HG03066 (cell line): ENCODE measurements around the gene ABCC4.
"Not testable (repeated sequence)": the region's sequence is repeated elsewhere in the genome, so short reads cannot be mapped to it uniquely, and the experiment has no call there.

ENCODE experiments used
- ATAC-seq: cut with Tn5 transposase; IDR thresholded peaks from one replicate; pipeline ENCODE4 v1.9.1; 2021; ENCODE audit warnings: low read depth; ENCODE audit not compliant: unreplicated experiment

ABCC4 gene

DNA sequence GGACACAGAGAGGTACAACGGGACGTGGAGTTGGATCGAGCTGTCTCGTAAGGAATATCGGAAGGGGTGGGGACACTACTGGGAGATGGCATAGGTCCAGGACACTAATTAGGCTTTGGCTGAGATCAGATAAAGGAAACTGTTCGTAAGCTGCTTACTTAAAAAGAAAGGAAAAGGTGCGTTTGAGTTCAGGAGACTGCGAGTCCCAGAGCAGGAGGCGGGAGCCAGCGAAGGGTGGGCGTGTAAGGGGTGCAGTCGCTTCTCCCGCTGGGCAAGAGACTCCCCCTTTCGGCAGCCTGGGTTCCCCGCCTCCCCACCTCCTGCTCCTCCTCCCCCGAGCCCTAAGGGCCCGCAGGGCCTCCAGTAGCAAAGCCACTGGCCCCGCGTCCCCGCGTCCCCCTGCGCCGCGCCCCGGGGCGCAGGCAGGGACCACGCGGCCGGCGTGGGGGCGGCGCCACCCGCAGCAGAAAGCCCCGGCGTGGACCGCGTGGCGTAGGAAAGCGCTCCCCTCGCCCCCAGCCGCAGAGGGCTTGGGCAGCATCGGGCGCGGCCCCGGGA, 547 bp downstream of the ABCC4 start:
- ATAC-seq, result peak; percentile 35

DNA sequence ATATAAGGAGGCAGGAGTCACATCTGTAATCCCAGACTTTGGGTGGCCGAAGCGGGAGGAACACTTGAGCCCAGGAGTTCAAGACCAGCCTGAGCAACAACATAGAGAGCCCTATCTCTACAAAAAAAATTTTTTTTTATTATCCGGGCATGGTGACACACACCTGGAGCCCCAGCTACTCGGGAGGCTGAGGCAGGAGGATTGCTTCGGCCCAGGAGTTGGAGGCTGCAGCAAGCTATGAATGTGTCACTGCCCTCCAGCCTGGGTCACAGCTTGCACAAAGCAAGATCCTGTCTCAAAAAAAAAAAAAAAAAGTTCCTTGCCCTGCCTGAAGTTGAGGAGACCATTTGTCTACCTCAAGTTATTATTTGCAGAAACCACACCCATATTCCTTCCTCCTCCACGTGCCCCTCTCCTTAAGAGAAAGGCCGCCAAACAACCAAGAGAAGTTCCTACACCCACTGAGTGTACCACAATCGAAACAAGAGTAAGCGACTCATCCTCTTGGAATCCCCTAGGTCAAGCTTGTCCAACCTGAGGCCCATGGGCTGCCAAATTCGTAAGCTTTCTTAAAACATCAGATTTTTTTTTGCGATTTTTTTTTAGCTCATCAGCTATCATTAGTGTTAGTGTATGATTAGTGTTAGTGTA, 2.2 kb downstream of the ABCC4 start:
- no peak for ATAC-seq

DNA sequence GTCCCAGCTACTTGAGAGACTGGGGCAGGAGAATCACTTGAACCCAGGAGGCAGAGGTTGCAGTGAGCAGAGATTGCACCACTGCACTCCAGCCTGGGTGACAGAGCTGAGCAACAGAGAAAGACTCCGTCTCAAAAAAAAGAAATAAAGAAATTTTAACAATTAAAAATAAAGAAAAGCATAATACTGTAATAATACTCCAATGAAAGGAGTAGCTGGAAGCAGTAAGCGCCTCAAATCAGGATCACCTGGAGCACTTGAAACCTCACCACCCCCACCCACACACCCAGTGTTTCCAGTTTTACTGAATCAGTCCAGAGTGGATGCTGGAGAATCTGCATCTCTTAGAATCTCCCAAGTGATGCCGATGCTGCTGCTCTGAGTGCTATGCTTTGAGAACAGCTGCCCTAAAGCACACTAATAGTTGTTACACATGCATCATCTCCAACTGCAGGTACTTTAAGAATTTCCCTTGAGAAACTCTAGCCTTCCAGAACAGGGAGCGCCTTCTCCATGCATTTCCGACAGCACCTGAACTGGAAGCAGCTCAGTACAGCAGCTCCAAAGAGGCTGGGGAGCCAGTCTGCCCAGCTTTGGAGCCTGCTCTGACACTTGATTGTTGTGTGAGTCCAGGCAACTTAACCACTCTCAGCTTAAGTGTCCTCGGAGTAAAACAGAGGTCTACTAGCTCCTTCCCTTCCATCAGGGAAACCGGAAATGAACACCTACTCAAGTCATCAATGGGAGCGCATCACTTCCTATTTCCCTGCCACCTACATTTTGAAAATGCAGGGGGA, 2.9 kb downstream of the ABCC4 start:
- ATAC-seq, result no peak

DNA sequence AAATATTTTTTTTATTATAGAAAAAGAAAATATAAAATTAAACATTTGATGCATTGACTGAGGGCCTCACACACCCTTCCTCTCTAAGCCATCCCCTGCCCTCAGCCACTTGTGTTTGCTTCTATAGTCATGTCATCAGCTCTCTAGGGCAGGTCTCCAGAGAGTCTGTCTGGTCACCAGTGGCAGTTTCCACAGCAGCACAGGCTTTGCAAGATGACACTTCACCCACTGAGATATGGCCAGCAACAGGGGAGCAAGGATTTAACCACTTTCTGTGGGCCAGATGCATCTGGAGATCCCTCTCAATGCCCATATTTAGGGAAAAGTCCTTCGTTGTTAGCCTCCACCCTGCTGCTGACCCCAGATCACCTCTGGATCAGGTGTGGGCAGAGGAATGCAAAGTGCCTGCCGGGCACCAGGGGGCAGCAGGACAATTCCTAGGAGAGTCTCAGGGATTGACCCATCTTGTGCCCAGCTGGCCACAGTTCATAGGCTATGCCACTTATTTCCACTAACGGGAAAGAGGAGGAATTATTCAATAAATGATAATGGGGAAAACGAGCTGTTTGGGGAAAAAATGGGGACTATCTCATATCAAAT, 4.8 kb downstream of the ABCC4 start:
- ATAC-seq, result no peak

DNA sequence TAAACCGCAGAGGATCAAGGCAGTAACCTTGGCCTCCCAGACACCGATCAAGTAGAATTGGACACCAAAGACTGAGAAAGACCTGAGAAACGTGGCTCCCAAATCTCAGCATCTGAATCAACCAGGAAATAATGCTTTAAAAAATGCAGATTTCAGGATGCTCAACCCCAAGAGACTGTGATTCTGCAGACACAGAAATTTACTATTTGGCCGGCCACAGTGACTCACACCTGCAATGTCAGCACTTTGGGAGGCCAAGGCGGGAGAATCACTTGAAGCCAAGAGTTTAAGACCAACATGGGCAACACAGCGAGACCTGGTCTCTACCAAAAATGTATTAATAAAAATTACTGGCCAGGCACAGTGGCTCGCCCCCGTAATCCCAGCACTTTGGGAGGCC, 6.2 kb downstream of the ABCC4 start:
- no peak for ATAC-seq

DNA sequence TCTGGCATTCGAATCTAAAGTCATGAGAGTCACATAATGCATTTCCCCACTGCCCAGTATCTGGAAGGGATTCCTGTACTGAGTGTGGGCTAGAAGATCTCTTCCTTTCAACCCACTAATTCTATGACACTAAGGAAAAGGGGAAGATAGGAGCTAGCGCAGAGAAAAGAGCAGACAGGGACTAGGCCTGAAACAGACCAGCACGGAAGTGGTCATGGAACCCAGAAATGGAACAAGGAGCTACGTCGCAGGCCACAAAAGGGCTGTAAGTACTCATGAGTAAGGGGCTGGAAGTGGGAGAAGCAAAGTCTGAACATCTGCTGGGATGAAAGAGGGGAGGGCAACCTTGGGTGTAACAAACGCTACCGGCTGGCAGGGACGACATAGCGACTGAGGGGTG, 8.6 kb downstream of the ABCC4 start:
- ATAC-seq, result no peak

DNA sequence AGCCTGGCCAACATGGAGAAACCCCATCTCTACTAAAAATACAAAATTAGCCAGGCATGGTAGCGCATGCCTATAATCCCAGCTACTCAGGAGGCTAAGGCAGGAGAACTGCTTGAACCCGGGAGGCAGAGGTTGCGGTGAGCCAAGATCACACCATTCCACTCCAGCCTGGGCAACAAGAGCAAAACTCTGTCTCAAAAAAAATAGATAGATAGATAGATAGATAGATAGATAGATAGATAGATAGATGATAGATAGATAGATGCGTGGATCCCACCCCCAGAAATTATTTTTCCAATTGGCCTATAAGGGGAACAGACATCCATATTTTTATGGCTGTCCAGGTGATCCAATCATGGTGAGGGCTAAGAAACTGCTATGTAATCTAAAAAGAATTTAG, 11.3 kb downstream of the ABCC4 start:
- not testable (repeated sequence) for ATAC-seq

DNA sequence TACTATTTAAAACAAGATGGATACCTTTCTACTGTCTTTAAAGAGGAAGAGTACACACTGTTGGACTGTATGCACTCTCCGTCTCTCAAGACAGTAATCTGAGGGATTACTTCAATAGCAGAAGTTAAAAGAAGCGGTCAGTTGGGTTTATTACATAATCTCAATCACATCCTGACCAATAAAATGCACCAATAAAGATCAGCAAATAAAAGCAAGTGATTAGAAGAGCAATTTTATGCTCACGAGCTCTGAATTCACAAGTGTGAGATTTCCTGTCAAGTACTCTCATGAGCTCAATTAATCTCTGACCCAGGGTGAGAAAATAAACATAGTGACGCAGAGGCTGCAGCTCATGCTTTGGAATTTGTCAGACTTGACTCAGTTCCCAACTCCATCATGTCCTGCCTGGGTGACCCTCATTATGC, 12.2 kb downstream of the ABCC4 start:
- no peak for ATAC-seq

DNA sequence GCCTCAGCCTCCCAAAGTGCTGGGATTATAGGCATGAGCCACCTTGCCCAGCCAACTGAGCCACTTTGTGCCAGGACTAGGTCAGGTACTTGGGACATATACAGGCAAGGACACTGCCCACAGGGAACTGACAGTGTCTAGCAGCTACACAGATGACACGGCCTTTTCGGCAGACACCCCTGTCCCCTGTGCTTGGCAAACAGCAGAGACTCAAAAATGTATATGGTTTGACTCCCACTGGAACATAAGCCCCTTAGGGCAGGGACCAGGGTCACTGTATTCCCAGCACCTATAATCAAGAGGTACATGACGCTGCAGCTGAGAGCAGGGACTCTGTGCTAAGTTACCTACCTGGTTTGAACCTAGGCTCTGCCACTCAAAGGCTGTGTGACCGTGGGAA, 16.8 kb downstream of the ABCC4 start:
- ATAC-seq, result no peak

DNA sequence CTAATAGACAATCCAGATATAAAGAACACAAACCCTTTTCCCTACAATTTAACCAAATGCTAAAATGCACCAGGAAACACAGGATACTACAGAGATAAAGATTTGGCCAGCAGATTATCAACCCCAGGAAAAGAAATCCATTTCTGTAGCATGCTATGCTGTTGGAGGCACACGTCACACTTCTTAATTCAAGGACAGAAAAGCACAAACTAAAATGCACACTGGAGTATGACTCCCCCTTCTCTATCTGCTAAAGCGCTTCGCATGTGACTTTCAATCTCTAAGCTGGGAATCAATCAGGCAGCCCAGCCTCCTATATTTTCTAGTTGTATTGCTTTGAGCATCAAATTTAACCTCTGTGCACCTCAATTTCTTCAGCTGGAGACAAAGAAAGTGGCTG, 22.2 kb downstream of the ABCC4 start:
- no peak for ATAC-seq

DNA sequence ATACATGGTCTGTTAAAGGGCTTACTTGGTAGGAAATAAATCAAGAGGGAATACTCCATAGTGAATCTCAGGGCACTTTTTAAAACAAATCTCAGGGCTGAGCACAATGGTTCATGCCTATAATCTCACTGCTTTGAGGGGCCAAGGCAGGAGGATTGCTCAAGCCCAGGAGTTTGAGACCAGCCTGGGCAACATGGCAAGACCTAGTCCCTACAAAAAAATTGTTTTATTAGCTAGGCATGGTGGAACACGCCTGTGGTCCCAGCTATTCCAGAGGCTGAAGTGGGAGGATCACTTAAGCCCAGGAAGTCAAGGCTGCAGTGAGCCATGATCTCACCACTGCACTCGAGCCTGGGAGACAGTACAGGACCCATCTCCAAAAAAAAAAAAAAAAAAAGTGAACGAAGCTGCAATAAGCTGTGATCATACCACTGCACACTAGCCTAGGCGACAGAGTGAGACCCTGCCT, 25.2 kb downstream of the ABCC4 start:
- no peak for ATAC-seq

DNA sequence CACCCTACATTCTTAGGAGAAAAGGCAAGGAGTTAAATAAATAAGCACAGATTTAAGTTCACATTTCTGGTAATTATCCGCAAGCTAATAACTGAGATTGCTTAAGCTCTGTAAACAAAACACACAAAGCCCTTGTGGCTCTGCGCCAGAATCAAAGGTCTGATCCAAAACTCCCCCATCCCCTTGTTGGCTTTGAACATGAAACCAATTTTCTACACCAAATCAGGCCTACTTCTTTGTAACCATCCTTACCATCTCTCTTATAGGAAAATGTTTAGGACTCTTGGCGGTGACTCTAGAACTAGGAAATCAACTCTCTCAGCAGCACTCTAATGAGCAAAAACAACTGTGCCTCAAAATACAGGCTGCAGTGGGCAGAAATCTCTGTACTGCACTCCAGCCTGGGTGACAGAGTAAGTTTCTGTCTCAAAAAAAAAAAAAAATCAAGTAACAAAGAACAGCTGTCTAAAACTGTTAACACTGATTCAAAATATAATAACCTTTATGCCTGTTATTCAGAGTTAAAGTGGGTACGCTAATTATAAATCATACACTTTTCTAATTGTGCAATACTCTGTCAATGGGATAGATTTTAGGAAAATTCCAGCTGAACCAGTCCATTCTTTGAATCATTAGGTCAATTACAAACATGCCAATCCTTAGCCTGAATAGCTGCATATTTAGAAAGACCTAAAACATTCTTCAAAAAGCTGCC, 25.8 kb downstream of the ABCC4 start:
- no peak for ATAC-seq

DNA sequence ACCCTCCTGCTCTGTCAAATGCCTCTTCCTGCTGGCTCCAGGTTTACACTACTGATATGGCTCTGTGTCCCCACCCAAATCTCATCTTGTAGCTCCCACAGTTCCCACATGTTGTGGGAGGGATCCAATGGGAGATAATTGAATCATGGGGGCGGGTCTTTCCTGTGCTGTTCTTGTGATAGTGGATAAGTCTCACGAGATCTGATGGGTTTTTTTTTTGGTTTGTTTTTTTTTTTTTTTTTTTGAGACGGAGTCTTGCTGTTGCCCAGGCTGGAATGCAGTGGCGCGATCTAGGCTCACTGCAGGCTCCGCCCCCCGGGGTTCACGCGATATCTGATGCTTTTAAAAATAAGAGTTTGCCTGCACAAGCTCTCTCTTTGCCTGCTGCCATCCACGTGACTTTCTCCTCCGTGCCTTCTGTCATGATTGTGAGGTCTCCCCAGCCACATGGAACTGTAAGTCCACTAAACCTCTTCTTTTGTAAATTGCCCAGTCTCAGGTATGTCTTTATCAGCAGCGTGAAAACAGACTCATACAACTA, 27.6 kb downstream of the ABCC4 start:
- ATAC-seq, result not testable (repeated sequence)

DNA sequence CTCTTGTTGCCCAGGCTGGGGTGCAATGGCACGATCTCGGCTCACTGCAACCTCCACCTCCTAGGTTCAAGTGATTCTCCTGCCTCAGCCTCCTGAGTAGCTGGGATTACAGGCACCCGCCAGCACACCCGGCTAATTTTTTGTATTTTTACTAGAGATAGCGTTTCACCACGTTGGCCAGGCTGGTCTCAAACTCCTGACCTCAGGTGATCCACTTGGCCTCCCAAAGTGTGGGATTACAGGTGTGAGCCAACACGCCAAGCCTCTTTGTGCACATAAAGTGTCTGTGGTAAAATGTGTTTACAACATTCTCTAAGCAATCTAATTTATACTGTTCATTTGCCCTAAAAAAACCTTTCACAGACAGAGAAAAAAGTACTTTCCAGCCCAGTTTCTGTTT, 29.2 kb downstream of the ABCC4 start:
- not testable (repeated sequence) for ATAC-seq

DNA sequence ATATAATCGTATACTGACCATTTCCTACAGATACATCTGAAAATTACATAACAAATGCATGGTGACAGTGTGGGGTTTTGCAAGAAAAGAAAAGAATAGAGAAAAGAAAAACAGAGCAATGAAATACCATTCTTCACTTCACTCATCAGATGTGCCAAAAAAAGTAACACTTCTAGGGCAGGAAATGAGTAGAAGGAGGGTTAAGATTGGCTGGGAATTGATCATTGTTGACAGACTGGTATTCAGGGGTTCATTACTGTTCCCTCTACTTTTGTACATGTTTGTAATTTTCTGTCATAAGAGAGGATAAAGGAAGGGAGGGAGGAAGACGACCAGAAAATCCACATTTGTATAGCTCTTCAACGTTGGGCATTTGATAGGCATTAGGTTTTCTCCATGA, 31.5 kb downstream of the ABCC4 start:
- no peak for ATAC-seq

DNA sequence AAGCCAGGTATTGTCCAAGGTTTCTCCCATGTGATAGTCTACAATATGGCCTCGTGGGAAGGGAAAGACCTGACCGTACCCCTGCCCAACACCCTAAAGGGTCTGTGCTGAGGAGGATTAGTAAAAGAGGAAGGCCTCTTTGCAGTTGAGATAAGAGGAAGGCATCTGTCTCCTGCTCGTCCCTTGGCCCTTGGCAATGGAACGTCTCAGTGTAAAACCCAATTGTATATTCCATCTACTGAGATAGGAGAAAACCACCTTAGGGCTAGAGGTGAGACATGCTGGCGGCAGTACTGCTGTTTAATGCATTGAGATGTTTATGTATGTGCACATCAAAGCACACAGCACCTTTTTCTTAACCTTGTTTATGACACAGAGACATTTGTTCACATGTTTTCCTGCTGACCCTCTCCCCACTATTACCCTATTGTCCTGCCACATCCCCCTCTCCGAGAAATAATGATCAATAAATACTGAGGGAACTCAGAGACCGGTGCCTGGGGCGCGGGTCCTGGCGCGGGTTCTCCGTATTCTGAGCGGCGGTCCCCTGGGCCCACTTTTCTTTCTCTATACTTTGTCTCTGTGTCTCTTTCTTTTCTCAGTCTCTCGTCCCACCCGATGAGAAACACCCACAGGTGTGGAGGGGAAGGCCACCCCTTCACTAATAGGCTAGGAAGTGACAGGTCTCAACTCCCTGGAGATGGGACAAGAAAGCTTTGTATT, 32.7 kb downstream of the ABCC4 start:
- ATAC-seq, result not testable (repeated sequence)

DNA sequence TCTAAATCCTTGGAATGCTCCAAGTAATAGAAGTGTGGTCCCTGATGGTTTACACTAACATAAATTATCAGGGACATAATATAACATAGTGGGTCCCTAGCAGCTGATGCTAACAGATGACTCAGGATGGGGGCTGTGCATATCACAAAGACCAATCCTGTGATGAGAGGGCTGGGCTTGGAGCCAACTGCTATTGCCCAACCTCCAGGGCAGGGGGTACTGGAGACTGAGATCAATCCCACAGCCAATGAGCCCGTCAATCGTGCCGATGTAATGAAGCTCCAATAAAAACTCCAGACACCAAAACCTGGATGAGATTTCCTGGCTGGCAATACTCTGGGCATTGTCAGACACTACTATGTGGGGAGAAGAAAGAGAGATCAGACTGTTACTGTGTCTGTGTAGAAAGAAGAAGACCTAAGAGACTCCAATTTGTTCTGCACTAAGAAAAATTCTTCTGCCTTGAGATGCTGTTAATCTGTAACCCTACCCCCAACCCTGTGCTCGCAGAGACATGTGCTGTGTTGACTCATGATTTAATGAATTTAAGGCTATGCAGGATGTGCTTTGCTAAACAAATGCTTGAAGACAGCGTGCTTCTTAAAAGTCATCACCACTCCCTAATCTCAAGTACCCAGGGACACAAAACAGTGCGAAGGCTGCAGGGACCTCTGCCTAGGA, 33.4 kb downstream of the ABCC4 start:
- ATAC-seq, result no peak

DNA sequence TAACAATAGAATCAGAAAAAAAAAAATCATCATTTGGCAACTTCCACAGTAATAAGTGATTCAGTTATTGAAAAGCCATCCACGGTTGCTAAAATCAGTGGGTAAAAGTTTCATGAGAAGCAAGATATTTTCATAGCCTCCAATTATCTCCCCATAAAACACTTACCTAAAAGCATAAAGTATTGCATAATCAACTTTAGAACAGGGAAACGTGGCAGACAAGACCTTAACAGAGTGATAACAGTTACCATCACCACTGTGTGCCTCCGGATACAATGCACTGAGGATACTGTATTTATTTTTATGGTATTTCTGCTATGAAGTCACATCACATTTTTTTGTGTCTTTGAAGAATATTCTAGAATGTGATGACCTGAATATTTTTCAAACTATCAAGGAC, 37.0 kb downstream of the ABCC4 start:
- no peak for ATAC-seq

DNA sequence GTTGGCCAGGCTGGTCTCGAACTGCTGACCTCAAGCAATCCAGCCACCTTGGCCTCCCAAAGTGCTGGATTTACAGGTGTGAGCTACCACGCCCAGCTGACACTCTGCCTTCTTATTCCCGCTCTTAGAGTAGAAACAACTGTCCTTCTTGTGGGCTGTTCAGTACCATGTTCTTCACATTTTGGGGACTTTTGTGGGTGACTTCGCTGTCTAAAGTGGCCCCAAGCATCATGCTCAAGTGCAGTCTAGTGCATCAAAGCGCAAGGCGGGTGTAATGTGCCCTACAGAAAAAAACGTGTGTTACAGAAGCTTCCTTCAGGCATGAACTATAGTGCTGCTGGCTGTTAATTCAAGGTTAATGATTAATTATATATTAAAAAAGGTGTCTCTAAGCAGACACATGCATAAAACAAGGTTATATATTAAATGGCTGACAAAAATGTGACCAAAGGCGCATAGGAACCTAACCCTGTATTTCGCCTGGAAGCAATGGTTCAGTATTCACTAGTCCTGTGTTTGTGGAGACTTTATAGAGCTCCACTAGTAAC, 38.3 kb downstream of the ABCC4 start:
- no peak for ATAC-seq
